Mammary epithelial cell (primary cell): ENCODE measurements around the gene ZNF514.

ENCODE experiments used
- CTCF ChIP-seq, 2 donors: IDR thresholded peaks in 1 of 2; conservative IDR thresholded peaks in 1 of 2; 2 replicates each; pipeline ENCODE4 v1.5.1; 2011 to 2012; ENCODE audit warnings: inconsistent platforms in 2 of 2, low read length in 2 of 2, mild to moderate bottlenecking in 2 of 2, control low read depth in 1 of 2, low read depth in 1 of 2; ENCODE audit not compliant: insufficient read depth in 1 of 2; ENCODE audit errors: extremely low read depth in 1 of 2
- EZH2 ChIP-seq: IDR thresholded peaks from 2 replicates; pipeline ENCODE4 v1.6.1; 2012; ENCODE audit warnings: low read length, inconsistent platforms, borderline replicate concordance

GRCh38 chr2:95165371-95166064 lies 5.9 kb upstream of the ZNF514 start, which contains the start of gene ZNF2:
- TF ChIP-seq CTCF (conservative IDR thresholded peaks at IDR 0.05 in 1 of 2, IDR thresholded peaks at IDR 0.05 in 1 of 2; ENCODE audit: extremely low read depth in 1 of 2, insufficient read depth in 1 of 2, low read depth in 1 of 2, low read length in 2 of 2) (no peak), EZH2 (no peak)
